ENCODE measurements around the gene ESRRG.

- no peak for TF ChIP-seq CTCF (IDR thresholded peaks at IDR 0.05)
- no peak for TF ChIP-seq POLR2A (IDR thresholded peaks at IDR 0.05)
These were observed 266.5 kb downstream of the ESRRG start for GRCh38 chr1:216456682-216457081.

Measured in esophagus squamous epithelium (tissue), 4 donors.